GM18526 (cell line): Measurements from ENCODE around the gene PRKAG2.

ENCODE experiments used
- POLR2A ChIP-seq: IDR thresholded peaks from 3 replicates; pipeline ENCODE4 v1.6.1; 2011; ENCODE audit not compliant: insufficient read length; ENCODE audit errors: extremely low read depth

Gene PRKAG2

DNA sequence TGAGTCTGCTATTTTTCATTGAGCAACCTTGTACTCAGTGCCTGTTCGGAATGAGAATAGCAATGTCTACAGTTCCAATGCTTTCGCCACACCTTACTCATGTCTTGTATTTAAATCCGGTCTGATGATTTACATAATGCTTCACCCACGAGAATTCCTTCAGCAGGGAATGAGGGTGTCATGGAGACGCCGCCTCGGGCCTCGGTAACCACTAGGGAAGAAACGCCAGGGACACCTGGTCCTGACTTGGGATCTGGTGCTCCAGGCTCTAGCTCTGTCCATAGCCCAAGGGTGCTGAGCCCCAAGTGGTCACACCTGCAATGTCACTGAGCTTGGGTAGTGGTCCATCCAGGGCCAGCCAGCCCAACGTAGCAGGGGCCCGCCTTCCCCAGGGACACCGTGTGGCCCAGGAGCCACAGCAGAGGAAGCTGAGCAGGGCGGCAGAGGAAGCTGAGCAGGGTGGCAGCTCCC, 37.4 kb downstream of the PRKAG2 start:
- TF ChIP-seq POLR2A: no peak

DNA sequence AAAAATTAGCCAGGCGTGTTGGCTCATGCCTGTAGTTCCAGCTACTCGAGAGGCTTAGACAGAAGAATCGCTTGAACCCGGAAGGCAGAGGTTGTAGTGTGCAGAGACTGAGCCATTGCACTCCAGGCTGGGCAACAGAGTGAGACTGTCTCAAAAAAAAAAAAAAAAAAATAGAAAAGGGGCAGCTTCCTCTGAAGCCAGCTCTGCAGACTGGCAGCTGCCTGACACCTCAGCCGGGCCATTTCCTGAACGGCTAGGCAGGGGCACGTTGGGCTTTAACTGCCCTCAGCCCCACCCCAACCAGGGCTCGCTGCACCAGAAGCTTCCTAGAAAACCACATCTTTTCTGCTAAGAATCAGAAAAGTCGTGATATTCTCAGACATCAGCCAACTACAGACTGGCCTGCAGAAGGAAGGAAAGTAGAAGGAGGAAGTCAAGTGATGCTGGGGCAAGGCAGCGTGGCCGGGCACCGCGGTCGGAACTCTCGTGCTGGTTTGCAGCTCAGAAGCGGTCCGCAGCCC, 38.0 kb downstream of the PRKAG2 start:
- no peak for TF ChIP-seq POLR2A

DNA sequence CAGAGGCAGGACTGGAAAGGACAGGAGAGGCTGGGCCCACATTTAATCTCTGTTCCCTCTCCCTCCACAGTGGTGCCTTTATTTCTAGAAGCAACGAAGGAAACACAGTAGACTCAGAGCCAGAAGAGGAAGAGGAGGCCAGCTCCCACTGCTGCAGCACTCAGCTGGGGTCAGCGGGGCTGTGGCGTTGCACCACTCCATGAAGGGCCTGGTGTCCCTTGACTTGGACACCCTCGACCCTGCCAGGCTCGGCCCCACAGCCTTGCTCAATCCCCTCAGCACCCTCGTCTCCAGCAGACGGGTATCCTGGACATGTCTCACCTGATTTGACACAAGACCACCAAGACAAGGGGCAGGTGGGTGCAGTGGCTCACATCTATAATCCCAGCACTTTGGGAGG, 38.8 kb downstream of the PRKAG2 start:
- no peak for TF ChIP-seq POLR2A

DNA sequence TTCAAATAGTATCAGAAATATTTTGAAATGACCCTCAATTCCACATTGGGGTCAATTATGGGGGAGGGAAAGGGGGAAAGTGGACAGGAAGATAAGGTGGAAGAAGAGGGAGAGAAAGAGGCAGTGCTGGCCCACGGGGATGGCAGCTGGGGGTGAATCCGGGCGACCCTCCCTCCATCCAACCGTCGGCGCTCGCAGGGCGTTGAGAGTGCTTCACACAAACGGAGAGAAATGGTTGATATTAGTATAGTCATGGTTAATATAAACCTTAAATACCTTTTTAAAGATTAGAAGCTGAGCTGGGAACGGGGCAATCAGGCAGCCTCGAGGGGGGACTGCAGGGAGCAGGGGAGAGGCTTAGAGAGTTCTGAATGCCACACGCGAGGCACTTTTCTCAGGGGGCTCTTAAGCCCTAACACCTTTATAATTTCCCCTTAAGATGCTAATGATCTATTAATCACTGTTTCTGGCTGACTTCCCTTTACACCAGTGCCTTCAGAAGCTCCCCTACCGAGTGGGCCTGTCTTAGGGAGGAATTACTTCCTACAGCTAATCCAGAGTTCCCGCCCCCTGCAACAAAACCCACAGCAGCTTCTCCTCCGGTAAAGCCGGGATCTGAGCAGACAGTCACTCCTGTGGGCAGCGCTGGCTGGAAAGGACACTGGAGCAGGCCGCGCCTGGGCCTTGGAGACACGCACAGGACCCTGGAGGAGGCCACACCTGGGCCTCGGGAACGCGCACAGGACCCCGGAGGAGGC, 39.5 kb downstream of the PRKAG2 start:
- TF ChIP-seq POLR2A: no peak

DNA sequence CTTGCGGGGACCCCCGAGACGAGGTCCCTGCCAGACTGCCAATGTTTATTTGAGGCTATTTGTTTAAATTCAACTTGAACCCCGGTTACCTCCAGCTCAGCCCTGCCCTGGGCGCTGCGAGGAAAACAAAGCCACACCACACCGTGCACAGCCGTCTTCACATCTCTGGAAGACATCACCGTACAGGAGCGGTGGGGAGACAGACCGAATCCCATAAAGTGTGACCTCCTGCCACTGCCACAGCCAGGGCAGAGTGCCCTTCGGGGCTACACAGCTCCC, 40.0 kb downstream of the PRKAG2 start:
- TF ChIP-seq POLR2A: no peak

DNA sequence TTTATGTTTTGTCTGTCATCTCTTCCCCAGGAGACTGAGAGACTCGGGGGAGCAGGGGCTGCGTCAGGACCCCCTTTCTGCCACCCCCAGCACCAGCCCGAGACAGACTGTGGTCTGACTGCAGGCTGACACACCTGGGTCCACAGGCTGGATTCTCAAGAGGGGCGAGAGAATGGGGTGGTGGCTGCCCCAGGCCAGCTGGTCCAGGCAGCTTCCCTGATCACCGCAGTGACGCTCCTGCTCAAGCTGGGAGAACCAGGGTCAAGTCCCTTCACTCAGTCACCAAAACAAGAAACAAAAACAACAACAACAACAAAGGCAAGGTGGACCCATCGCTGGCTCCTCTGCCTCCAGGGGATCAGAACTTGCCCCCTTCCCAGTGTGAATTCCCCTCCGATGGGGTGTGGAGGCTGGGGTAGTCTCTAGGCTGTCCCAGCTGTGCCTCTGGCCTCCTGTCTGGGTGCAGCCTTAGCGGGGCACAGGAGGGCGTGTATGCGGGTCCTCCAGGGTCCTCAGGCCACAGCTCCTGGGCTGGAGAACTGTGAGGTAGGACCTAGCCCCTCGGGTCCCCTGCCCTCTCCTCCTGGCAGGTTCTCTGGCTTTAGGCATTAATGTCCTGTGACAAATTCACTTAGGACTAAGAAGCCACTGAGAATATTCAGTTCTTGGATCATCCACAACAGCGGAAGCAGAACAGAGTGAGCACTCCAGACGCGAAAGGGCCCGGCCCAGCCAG, 40.6 kb downstream of the PRKAG2 start:
- no peak for TF ChIP-seq POLR2A

DNA sequence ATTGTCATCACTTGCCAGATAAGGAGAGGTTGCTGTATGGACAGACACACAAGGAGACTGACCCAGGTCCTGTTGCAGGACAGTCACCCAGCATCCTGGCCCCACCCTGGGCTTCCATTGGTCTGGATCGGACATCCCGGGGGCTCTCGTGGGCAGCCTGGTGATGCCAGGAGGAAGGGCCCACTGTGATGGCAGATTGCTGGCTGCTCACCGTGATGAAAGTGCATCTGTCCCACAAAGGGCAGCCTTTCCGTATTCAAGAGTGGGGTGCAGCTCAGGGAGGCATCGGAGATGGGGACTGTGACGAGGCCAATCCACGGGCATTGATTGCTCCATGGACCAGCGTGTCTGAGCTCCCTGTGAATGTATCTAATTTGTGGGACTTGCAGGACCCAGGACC, 41.3 kb downstream of the PRKAG2 start:
- TF ChIP-seq POLR2A: no peak

DNA sequence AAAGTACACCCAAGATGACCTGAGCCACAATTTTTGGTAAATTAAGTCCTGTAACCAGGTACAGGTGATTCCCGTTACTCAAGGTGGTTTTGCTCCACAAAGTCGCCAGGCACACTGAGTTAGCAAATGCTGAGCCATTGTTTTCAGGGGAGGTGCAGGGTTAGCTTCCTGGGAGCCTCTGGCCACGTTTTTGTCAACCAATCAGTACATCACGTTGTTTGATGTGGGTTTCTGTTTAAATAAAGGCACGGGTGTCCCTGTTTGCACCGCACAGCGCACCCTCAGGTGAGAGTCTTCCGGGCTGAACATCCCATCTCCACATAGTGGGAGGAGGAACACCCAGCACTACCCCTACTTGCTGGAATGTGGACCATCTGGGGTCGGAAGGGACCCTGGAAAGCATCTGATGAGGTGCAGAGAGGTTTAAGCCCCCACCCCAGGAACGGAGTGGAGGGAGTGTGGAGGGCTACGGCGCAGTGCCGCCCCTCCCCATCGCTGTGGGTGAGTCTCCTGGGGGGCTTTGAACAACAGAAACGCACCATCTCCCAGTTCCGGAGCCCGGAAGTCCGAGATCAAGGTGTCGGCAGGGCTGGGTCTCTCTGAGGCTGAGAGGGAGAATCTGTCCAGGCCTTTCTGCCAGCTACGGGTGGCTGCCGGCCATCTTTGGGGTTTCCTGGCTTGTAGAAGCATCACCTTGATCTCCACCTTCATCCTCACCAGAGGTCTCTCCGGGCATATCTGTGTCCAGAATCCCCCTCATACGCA, 42.5 kb downstream of the PRKAG2 start:
- no peak for TF ChIP-seq POLR2A

DNA sequence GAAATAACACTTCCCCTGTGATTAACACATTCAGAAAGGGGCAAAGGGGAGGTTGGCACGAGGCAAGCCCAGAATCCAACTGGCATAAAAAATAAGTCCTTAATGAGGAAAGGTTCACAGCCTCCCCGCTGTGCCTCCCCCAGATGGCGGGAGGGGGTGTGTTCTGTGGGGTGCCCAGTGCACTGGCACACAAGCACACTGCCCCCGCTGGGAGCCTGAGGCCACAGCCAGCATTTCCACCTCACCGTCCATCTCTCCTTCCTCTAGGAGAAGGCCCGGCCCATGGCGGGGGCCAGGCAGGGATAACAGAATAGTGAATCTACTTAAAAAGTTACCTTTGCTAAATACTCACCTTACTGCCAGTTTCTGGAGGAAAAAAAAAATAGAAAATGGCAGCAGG, 43.2 kb downstream of the PRKAG2 start:
- no peak for TF ChIP-seq POLR2A

DNA sequence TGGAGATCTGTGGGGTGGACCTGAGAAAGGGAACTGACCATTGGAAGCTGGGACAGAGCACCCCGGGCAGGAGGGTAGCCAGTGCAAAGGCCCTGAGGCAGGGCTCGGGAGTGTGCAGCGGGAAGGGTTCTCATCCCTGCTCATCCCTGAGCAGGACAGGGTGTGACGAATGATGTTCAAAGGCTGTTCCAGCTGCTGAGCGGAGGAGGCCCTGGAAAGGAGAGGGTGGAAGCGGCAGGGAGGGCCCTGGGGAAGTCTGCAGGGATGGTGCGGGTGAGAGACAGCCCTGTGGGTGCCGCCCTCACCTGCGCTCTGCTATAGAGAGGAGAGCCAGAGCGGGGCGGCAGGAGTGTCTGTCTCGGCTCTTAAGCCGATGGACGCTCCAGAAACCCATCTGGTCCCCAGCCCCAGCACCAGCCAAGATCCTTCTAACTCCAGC, 43.7 kb downstream of the PRKAG2 start:
- TF ChIP-seq POLR2A: no peak

DNA sequence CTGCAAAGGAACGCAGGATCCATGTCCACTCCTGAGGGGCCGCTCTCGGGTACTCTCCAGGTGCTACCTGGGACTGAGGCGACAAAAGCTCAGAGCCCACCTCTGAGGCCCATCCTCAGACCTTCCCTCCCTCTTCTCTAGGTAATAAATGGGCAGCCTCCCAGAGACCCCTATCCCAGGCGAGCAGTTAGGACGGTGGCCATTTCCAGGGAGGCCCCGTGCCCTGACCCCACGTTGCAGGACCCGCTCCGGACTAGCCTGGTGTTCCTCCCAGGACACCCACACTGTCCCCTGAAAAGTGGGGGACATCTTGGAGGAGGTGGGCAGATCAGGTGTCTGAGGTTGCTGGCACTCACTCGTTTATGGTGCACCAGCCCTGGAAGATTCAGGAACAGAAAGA, 44.3 kb downstream of the PRKAG2 start:
- no peak for TF ChIP-seq POLR2A

DNA sequence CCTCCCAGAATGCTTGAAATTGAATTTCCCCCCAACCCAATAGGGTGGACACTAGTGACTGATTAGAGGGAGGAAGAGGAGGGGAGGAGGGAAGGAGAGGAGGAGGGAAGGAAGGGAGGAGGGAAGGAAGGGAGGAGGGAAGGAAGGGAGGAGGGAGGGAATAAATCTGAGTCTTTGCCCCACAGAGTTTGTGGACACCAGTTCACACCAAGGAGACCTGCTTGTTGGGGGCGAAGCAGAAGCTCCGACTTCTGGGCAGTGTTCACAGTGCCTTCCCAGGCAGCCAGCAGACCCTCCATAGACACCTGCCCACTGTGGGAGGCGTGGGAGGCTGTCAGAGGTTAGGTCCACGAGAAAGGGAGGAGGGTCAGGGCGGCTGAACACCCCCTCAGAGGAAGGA, 44.8 kb downstream of the PRKAG2 start:
- TF ChIP-seq POLR2A: no peak

DNA sequence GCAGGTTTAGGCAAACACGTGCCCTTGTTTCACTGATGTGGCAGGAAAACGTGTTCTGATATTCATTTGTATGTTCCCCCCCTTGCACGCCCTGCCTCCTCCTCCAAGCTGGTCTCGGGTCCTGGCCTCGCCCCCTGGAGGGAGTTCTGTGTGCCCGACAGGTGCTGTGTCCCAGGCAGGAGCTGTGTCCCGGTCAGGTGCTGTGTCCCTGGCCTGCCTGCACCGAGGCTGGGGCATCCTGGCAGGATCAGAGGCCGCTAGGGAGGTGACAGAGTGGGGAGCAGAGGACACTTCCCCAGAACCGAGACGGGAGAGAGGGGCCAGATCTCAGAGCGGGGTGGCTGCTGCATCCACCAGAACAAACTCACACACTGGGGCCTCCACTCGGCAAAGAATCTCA, 45.3 kb downstream of the PRKAG2 start:
- TF ChIP-seq POLR2A: no peak

DNA sequence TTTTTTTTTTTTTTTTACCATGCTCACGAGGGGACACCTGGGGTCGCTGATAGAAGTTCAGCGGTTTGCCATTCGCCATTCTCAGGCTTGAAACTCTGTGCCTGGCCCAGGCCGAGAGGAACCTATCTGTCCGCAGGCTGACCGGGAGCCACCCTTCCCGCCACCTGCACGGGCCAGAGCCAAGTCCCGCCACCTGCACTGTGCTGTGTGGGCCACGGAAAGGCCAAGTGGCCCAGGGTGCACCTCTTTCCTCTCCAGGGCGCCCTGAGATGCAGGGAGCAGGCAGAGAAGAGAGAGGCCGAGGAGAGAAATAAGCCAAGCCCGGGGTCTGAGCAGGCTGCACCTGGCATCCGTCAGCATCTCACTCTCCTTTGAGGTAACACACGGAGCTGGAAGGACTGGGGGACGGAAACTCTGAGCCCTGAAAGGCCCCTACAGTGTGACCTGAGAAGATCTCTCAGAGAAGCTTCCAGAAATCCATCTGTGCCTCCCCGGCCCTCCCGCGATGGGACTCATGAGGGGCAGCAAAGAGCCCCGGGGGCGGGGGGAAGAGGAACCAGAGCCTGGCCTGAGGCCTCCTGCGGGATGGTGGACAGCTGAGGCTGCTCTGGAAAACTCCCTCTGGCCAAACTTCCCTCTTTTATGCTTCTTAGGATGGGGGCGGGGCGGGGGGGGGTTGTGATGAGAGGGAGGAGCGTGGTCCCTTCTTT, 46.6 kb downstream of the PRKAG2 start:
- no peak for TF ChIP-seq POLR2A

DNA sequence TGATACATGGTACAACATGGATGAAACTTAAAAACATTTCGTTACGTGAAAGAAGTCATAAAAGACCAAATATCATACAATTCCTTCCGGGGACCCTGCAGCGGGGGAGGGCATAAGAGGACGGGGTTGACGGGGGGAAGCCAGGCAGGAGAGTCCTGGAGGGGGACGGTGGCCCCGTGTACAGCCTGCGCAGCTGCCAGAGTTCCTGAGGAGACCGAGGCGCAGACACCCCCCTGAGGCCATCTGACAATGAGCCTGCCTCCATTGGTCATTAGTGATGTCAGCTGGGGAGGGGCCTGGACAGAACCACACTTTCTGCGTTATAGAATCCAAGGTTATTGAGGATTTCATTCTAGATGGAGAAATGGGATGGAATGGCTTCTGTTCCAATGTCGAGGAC, 47.2 kb downstream of the PRKAG2 start:
- TF ChIP-seq POLR2A: no peak
